HG03159 (cell line): ENCODE results near the gene ARHGEF6.
"Not testable (repeated sequence)": the region's sequence is repeated elsewhere in the genome, so short reads cannot be mapped to it uniquely, and the experiment has no call there.

ENCODE experiments used
- ATAC-seq: cut with Tn5 transposase; IDR thresholded peaks from one replicate; pipeline ENCODE4 v1.9.1; 2021; ENCODE audit warnings: mild to moderate bottlenecking, moderate library complexity; ENCODE audit not compliant: unreplicated experiment

ARHGEF6 gene

GRCh38 chrX:136780763-136781162, at the start of gene ARHGEF6:
TSS of gene ARHGEF6 (minus strand) at chrX:136780932. CDS start at chrX:136780882, 50 bp downstream.
- no peak for ATAC-seq

GRCh38 chrX:136829413-136829812, 48.7 kb upstream of the ARHGEF6 start:
- no peak for ATAC-seq

- ATAC-seq: no peak
Measured at GRCh38 chrX:136828830-136829229, 48.1 kb upstream of the ARHGEF6 start.

DNA sequence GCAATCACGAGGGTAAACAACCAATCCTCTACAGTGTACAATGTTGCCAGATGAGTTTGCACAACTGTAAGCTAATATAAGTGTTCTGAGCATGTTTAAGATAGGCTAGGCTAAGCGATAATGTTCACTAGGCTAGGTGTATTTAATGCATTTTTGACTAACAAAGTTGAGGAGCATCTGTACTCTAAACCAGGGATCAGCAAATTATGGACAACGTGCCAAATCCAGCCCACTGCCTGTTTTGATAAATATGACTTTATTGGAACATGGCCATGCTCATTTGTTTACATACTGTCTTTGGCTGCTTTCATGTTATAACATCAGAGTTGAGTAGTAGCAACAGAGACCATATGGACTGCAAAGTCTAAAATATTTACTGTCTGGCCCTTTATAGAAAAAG, 46.3 kb upstream of the ARHGEF6 start:
- no peak for ATAC-seq

GRCh38 chrX:136825771-136826170, 45.0 kb upstream of the ARHGEF6 start:
- ATAC-seq: no peak

DNA sequence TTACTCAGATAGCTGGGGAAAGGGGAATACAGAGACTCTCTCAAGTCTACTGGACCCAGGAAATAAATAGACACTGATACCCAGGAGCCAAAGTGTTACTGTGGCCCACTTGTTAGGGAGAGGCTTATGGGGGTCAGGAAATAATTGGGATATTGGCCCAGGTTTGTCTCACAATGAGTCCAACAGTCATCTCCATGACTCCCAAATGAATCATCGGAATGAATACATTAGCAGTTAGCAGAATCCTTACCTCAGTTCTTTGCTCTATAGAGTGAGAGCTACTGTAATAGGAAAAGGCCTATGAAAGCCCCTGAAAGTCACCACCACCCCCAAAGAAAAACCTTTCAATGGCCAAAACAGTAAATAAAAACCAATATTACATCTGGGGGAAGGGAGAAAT, 42.4 kb upstream of the ARHGEF6 start:
- ATAC-seq: no peak

GRCh38 chrX:136822337-136823095, 41.8 kb upstream of the ARHGEF6 start:
- ATAC-seq: no peak

- not testable (repeated sequence) for ATAC-seq
Measured at GRCh38 chrX:136819756-136820155, 39.0 kb upstream of the ARHGEF6 start.

DNA sequence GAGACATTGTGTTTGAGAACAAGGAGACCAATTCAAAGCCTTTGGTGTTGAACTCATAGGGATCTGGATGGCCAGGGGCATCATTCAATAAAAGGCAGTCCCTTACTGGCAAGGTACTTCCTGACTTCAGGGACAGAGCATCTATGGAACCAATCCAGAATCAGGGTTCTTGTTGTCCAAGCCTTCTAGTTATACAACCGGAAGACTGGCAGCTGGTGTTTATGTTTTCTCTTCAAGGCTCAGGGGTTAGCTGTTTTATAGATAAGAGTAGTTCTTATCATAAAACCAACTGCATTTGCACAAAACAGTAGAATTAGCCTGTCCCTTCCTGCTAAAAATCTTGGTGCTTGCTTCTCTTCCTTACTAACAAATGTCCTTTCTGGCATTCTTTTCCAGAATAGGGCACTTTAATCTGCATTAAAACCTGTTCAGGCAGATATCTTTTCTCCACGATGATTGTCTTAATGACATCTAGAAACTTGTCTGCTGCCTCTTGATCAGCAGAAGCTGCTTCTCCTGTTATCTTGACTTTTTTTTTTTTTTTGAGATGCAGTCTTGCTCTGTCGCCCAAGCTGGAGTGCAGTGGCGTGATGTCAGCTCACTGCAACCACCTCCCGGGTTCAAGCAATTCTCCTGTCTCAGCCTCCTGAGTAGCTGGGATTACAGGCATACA, 38.4 kb upstream of the ARHGEF6 start:
- ATAC-seq: no peak

- ATAC-seq: no peak
Measured at GRCh38 chrX:136816975-136817374, 36.2 kb upstream of the ARHGEF6 start.

GRCh38 chrX:136814847-136815750, 34.4 kb upstream of the ARHGEF6 start:
- no peak for ATAC-seq

DNA sequence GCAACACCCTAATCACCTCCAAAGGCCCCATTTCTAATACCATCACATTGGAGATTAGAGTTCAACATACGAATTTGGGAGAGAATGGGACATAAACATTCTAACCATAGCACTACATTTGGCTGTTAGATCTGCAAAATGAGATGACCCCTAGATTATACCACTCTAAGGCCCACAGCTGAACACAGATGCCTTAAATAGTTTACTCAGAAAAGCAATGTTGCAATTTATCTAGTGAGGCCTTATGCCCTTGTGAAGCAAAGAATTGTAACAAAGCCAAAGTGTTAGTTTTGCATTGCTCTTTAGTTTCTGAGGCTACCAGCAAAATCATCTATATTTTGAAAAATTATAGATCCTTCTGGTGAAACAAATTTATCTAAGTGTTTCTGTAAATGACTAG, 31.6 kb upstream of the ARHGEF6 start:
- ATAC-seq: no peak

DNA sequence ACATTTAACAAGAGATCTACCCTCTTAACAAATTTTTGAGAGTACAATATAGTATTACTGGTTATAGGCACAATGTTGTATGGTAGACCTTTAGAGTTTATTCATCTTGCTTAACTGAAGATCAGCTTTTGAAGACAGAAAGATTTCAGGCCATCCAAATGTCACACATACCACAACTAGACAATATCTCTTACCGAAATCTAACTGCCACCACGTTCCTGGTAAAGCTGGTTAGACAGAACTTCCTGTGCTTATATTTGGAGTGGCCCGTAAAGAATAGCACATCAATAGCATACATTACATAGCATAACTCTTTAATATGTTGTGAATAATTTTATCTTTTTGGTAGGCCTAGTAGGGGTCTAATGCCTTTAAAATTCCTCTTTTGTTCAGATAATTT, 29.8 kb upstream of the ARHGEF6 start:
- ATAC-seq: no peak

GRCh38 chrX:136806891-136807410, 26.2 kb upstream of the ARHGEF6 start:
- ATAC-seq: no peak

DNA sequence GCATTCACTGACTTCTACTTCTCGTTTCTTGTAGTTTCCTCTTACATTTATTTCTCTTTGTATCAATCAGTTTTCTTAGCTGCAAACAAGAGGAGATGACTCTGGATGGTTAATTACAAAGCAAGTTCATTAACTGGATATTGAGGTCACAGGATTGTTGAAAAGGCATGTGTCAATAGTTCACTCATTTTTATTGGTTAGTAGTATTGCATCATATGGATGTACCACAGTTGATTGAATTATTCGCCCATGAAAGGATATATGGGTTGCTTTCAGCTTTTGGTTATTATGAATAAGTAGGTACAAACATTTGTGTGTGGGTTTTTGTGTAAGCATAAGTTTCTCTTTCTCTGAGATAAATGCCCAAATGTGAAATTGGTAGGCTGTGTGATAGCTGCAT, 21.8 kb upstream of the ARHGEF6 start:
- no peak for ATAC-seq

DNA sequence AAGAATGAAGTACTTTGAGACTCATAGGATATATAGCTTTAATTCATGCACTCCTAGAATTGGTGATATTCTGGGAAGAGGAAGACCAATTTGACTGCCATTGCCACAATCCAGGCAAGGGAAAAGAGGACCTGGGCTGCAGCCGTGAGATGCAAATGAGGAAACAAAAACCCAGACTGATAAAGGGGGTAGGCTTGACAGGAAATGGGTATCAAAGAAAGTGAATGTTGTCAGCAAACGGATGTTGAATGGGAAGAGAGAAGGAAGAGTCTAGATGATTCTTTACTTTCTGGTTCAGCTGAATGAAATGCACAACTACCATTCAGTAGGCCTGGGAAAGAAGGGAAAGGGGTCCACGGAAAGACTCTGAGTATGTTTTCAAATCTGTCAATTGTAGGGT, 17.1 kb upstream of the ARHGEF6 start:
- no peak for ATAC-seq

- ATAC-seq: not testable (repeated sequence)
Measured at GRCh38 chrX:136795132-136795531, 14.4 kb upstream of the ARHGEF6 start.

- not testable (repeated sequence) for ATAC-seq
Measured at GRCh38 chrX:136794660-136795059, 13.9 kb upstream of the ARHGEF6 start.

GRCh38 chrX:136794080-136794479, 13.3 kb upstream of the ARHGEF6 start:
- ATAC-seq: no peak

- ATAC-seq: no peak
Measured at GRCh38 chrX:136789856-136790255, 9.1 kb upstream of the ARHGEF6 start.

DNA sequence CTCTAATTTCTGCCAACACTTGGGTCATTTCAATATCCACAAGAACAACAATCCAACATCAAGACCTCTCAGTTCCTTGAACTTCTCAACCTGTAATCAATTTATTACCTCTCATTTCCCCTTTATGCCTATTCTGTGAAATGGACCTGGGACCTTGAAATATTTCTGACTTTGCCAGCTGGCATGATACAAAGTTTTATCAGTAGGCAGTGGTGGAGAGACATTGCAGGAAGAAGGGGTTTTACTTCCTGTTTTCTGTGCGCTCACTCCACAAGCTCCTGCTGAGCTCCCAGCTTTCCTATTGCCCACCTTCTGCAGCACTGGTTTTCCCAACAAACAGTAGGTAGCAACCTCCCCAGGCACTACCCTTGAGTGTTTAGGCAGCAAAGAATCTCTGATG, 3.5 kb upstream of the ARHGEF6 start:
- no peak for ATAC-seq
